Measurements from ENCODE around the gene DENND1B. TPM values are rescaled to one million over a fixed set of nuclear protein-coding genes. Genes with fewer than 3 reads are reported as not detected.

Gene DENND1B
- polyA plus RNA-seq, 1 donor from 2014 or later = 12.4 TPM

DNA sequence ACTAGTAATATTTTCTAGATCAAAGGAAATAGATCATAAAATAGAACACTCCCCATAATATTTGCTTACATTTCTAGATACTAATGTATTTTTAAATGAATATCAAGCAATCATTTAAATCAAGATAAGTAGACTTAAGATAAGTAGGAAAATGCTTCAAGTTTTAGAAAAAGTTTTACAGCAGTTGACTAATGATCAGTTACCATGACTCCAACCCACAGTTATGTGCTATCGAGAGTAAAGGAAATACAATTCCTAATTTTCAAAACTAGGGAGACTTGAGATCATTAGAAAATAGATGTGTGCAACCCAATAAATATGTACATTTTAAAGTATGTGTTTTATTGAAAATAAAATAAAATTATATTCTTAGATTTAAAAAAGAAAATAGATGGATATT lies 95.0 kb downstream of the DENND1B start:
- no peak for TF ChIP-seq EP300 (conservative IDR thresholded peaks at IDR 0.05; ENCODE audit: poor library complexity, severe bottlenecking)
- Histone ChIP-seq H3K4me2 (ENCODE audit: low read length) (no peak overlapping the region), H3K27ac (ENCODE audit: low read length) (no peak overlapping the region), H3K27me3 (ENCODE audit: insufficient read depth, low read depth, low read length) (no peaks in the 10 kb centered on the region), H4K20me1 (ENCODE audit: insufficient read depth) (no peaks in the 10 kb centered on the region), H3K4me3 (ENCODE audit: low read length) (no peak overlapping the region), H3K9me3 (ENCODE audit: low read length) (no peaks in the 10 kb centered on the region), H3K9ac (ENCODE audit: low read length) (no peak overlapping the region), H3F3A (ENCODE audit: insufficient read depth, low read length, poor library complexity, severe bottlenecking) (no peaks in the 10 kb centered on the region), H3K36me3 (ENCODE audit: insufficient read depth, low read length) (no peaks in the 10 kb centered on the region), H2AFZ (ENCODE audit: low read depth, low read length) (no peak overlapping the region), H3K9me2 (ENCODE audit: insufficient read depth, low read length) (no peaks in the 10 kb centered on the region), H3K79me2 (replicated peaks; ENCODE audit: insufficient read depth, low read length) (no peaks in the 10 kb centered on the region)

- TF ChIP-seq POLR2AphosphoS5 (IDR thresholded peaks at IDR 0.05) (no peak), TAF1 (IDR thresholded peaks at IDR 0.05; ENCODE audit: low read depth) (no peak), EZH2 (IDR thresholded peaks at IDR 0.05; ENCODE audit: borderline replicate concordance, insufficient read depth, low read length, poor library complexity, severe bottlenecking) (no peak), EP300 (conservative IDR thresholded peaks at IDR 0.05; ENCODE audit: poor library complexity, severe bottlenecking) (no peak)
- TF ChIP-seq, protein P1, sequence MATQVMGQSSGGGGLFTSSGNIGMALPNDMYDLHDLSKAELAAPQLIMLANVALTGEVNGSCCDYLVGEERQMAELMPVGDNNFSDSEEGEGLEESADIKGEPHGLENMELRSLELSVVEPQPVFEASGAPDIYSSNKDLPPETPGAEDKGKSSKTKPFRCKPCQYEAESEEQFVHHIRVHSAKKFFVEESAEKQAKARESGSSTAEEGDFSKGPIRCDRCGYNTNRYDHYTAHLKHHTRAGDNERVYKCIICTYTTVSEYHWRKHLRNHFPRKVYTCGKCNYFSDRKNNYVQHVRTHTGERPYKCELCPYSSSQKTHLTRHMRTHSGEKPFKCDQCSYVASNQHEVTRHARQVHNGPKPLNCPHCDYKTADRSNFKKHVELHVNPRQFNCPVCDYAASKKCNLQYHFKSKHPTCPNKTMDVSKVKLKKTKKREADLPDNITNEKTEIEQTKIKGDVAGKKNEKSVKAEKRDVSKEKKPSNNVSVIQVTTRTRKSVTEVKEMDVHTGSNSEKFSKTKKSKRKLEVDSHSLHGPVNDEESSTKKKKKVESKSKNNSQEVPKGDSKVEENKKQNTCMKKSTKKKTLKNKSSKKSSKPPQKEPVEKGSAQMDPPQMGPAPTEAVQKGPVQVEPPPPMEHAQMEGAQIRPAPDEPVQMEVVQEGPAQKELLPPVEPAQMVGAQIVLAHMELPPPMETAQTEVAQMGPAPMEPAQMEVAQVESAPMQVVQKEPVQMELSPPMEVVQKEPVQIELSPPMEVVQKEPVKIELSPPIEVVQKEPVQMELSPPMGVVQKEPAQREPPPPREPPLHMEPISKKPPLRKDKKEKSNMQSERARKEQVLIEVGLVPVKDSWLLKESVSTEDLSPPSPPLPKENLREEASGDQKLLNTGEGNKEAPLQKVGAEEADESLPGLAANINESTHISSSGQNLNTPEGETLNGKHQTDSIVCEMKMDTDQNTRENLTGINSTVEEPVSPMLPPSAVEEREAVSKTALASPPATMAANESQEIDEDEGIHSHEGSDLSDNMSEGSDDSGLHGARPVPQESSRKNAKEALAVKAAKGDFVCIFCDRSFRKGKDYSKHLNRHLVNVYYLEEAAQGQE (IDR thresholded peaks at IDR 0.05; ENCODE audit: borderline replicate concordance) = no peak
- Histone ChIP-seq H3K4me2 (ENCODE audit: low read length) (no peak overlapping the region), H3K27me3 (ENCODE audit: insufficient read depth, low read depth, low read length) (no peaks in the 10 kb centered on the region), H3K27ac (ENCODE audit: low read length) (no peak overlapping the region), H3F3A (ENCODE audit: insufficient read depth, low read length, poor library complexity, severe bottlenecking) (no peaks in the 10 kb centered on the region), H3K79me2 (replicated peaks; ENCODE audit: insufficient read depth, low read length) (no peaks in the 10 kb centered on the region), H3K9me3 (ENCODE audit: low read length) (no peaks in the 10 kb centered on the region), H3K9me2 (ENCODE audit: insufficient read depth, low read length) (no peaks in the 10 kb centered on the region), H4K20me1 (ENCODE audit: insufficient read depth) (no peaks in the 10 kb centered on the region), H3K4me3 (ENCODE audit: low read length) (no peak overlapping the region), H3K9ac (ENCODE audit: low read length) (no peak overlapping the region), H3K36me3 (ENCODE audit: insufficient read depth, low read length) (no peaks in the 10 kb centered on the region), H2AFZ (ENCODE audit: low read depth, low read length) (no peak overlapping the region)
Observed at GRCh38 chr1:197677752-197678295, 97.5 kb downstream of the DENND1B start.

GRCh38 chr1:197677313-197677712 lies 98.0 kb downstream of the DENND1B start:
- Histone ChIP-seq H3K36me3 (ENCODE audit: insufficient read depth, low read length) (no peaks in the 10 kb centered on the region), H3K9me2 (ENCODE audit: insufficient read depth, low read length) (no peaks in the 10 kb centered on the region), H3K9me3 (ENCODE audit: low read length) (no peaks in the 10 kb centered on the region), H3K4me2 (ENCODE audit: low read length) (no peak overlapping the region), H3K27ac (ENCODE audit: low read length) (no peak overlapping the region), H4K20me1 (ENCODE audit: insufficient read depth) (no peaks in the 10 kb centered on the region), H3K79me2 (replicated peaks; ENCODE audit: insufficient read depth, low read length) (no peaks in the 10 kb centered on the region), H3K4me3 (ENCODE audit: low read length) (no peak overlapping the region), H3K27me3 (ENCODE audit: insufficient read depth, low read depth, low read length) (no peaks in the 10 kb centered on the region), H3F3A (ENCODE audit: insufficient read depth, low read length, poor library complexity, severe bottlenecking) (no peaks in the 10 kb centered on the region), H2AFZ (ENCODE audit: low read depth, low read length) (no peak overlapping the region), H3K9ac (ENCODE audit: low read length) (no peak overlapping the region)
- no peak for TF ChIP-seq EZH2 (IDR thresholded peaks at IDR 0.05; ENCODE audit: borderline replicate concordance, insufficient read depth, low read length, poor library complexity, severe bottlenecking)
- TF ChIP-seq POLR2AphosphoS5 (IDR thresholded peaks at IDR 0.05) = no peak
- TF ChIP-seq, protein P1 (IDR thresholded peaks at IDR 0.05; ENCODE audit: borderline replicate concordance) = no peak
- no peak for TF ChIP-seq RAD21 (conservative IDR thresholded peaks at IDR 0.05)
- TF ChIP-seq EP300 (conservative IDR thresholded peaks at IDR 0.05; ENCODE audit: poor library complexity, severe bottlenecking) = no peak
- no peak for TF ChIP-seq SMC3 (conservative IDR thresholded peaks at IDR 0.05; ENCODE audit: poor library complexity)
- no peak for TF ChIP-seq MXI1 (conservative IDR thresholded peaks at IDR 0.05; ENCODE audit: poor library complexity, severe bottlenecking)
- TF ChIP-seq TAF1 (IDR thresholded peaks at IDR 0.05; ENCODE audit: low read depth) = no peak
- TF ChIP-seq, protein P2, sequence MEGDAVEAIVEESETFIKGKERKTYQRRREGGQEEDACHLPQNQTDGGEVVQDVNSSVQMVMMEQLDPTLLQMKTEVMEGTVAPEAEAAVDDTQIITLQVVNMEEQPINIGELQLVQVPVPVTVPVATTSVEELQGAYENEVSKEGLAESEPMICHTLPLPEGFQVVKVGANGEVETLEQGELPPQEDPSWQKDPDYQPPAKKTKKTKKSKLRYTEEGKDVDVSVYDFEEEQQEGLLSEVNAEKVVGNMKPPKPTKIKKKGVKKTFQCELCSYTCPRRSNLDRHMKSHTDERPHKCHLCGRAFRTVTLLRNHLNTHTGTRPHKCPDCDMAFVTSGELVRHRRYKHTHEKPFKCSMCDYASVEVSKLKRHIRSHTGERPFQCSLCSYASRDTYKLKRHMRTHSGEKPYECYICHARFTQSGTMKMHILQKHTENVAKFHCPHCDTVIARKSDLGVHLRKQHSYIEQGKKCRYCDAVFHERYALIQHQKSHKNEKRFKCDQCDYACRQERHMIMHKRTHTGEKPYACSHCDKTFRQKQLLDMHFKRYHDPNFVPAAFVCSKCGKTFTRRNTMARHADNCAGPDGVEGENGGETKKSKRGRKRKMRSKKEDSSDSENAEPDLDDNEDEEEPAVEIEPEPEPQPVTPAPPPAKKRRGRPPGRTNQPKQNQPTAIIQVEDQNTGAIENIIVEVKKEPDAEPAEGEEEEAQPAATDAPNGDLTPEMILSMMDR (IDR thresholded peaks at IDR 0.05; ENCODE audit: poor library complexity, severe bottlenecking) = no peak

Data from neural cell (in vitro differentiated cells).